ENCODE data around the gene CAPN11.
"Not testable (repeated sequence)": the region's sequence is repeated elsewhere in the genome, so short reads cannot be mapped to it uniquely, and the experiment has no call there.

The CAPN11 gene

GRCh38 chr6:44180406-44180805 lies 21.8 kb downstream of the CAPN11 start:
- DNase-seq (ENCODE audit: low read depth in 4 of 4, low spot score in 1 of 4): no peak

GRCh38 chr6:44180886-44181285 lies 22.3 kb downstream of the CAPN11 start:
- DNase-seq (ENCODE audit: low read depth in 4 of 4, low spot score in 1 of 4): no peak

GRCh38 chr6:44181784-44182183 lies 23.2 kb downstream of the CAPN11 start:
- DNase-seq (ENCODE audit: low read depth in 4 of 4, low spot score in 1 of 4): not testable (repeated sequence)

GRCh38 chr6:44182911-44183390 lies 24.3 kb downstream of the CAPN11 start:
- DNase-seq (ENCODE audit: low read depth in 4 of 4, low spot score in 1 of 4): no peak

- no peak for DNase-seq (ENCODE audit: low read depth in 4 of 4, low spot score in 1 of 4)
These were observed 25.2 kb downstream of the CAPN11 start for GRCh38 chr6:44183783-44184182.

- not testable (repeated sequence) for DNase-seq (ENCODE audit: low read depth in 4 of 4, low spot score in 1 of 4)
These were observed 26.7 kb downstream of the CAPN11 start for GRCh38 chr6:44185356-44185755.

GRCh38 chr6:44185953-44186634 lies 27.5 kb downstream of the CAPN11 start:
- DNase-seq (ENCODE audit: low read depth in 4 of 4, low spot score in 1 of 4): no peak

- DNase-seq (ENCODE audit: low read depth in 4 of 4, low spot score in 1 of 4): no peak
These were observed 28.0 kb downstream of the CAPN11 start for GRCh38 chr6:44186635-44187025.

GRCh38 chr6:44188819-44189218 lies 30.2 kb downstream of the CAPN11 start:
- DNase-seq (ENCODE audit: low read depth in 4 of 4, low spot score in 1 of 4): no peak

- no peak for DNase-seq (ENCODE audit: low read depth in 4 of 4, low spot score in 1 of 4)
These were observed 30.6 kb downstream of the CAPN11 start for GRCh38 chr6:44189257-44189656.

- DNase-seq (ENCODE audit: low read depth in 4 of 4, low spot score in 1 of 4): no peak
These were observed 32.1 kb downstream of the CAPN11 start for GRCh38 chr6:44190715-44191114.

GRCh38 chr6:44192428-44193041 lies 33.9 kb downstream of the CAPN11 start:
- DNase-seq (ENCODE audit: low read depth in 4 of 4, low spot score in 1 of 4): no peak

- no peak for DNase-seq (ENCODE audit: low read depth in 4 of 4, low spot score in 1 of 4)
These were observed 34.8 kb downstream of the CAPN11 start for GRCh38 chr6:44193307-44193910.

GRCh38 chr6:44194326-44194725 lies 35.7 kb downstream of the CAPN11 start:
- no peak for DNase-seq (ENCODE audit: low read depth in 4 of 4, low spot score in 1 of 4)

- DNase-seq (ENCODE audit: low read depth in 4 of 4, low spot score in 1 of 4): not testable (repeated sequence)
These were observed 37.7 kb downstream of the CAPN11 start for GRCh38 chr6:44196351-44196750.

- DNase-seq (ENCODE audit: low read depth in 4 of 4, low spot score in 1 of 4): no peak
These were observed 40.1 kb downstream of the CAPN11 start for GRCh38 chr6:44198684-44199083.

GRCh38 chr6:44199883-44200282 lies 41.3 kb downstream of the CAPN11 start:
- no peak for DNase-seq (ENCODE audit: low read depth in 4 of 4, low spot score in 1 of 4)

- no peak for DNase-seq (ENCODE audit: low read depth in 4 of 4, low spot score in 1 of 4)
These were observed 42.6 kb downstream of the CAPN11 start for GRCh38 chr6:44201200-44201599.

- no peak for DNase-seq (ENCODE audit: low read depth in 4 of 4, low spot score in 1 of 4)
These were observed 43.2 kb downstream of the CAPN11 start for GRCh38 chr6:44201638-44202303.

- DNase-seq (ENCODE audit: low read depth in 4 of 4, low spot score in 1 of 4): no peak
These were observed 43.8 kb downstream of the CAPN11 start for GRCh38 chr6:44202332-44202971.

GRCh38 chr6:44202972-44203750 lies 44.5 kb downstream of the CAPN11 start:
- no peak for DNase-seq (ENCODE audit: low read depth in 4 of 4, low spot score in 1 of 4)
